D721Med (cell line): ENCODE data around the gene FAM83C.

Source experiments
- DNase-seq: peaks from one replicate; pipeline ENCODE4 v3.0.0; 2011; ENCODE audit warnings: low spot score; ENCODE audit not compliant: insufficient read length
- FAIRE-seq: peaks from 2 replicates; lab custom pipeline; 2011; peaks lifted over from hg19 to GRCh38; lab: Jason Lieb, UNC
- TF ChIP-seq, protein P1 (sequence below): IDR thresholded peaks from 2 replicates; pipeline ENCODE4 v1.5.1; 2012; ENCODE audit warnings: mild to moderate bottlenecking, control low read depth; ENCODE audit not compliant: insufficient read depth; ENCODE audit errors: missing control alignments

The FAM83C gene

DNA sequence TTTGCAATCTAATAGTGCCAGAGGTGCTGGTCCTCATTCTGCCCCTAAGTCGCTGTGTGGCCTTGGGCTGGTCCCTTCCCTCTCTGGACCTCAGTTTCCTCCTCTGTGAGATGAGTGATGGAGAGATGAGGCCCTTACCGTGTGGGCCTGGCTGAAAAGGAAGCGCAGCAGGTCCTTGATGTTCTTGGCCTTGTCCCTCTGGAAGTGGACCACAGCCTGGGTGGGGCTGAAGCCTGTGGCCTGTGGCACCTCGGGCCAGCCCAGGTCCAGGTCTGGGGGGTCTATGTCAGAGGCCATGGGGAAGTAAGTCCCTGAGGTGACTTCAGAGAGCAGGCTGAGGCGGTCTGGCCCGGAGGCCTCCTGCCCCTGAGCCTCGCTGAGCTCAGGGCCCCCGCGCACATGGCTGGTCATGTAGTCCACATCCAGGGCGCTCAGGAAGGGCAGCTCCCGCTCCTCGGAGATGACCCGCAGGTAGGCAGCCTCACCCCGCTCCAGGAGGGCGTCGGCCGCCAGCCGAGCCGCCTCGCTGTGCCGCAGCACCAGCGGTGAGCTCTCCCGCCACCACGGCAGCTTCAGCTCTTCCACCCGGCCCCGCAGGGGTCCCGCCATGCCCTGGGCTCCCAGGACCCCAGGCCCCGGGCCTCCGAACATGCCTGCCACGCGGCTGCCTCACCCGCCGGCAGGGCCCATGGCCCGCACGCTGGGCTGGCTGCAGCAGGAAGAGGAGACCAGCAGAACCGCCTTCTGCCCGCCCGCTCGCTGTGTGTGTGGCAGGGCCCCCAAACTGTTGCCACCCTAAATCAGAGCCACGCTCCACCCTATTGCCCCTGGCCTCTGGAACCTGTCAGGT is at the start of gene FAM83C:
Gene FAM83C, minus strand, starts transcription at position 772 of the 850 bp plus-strand sequence. Its CDS starts 121 bp downstream, at position 651.
- TF ChIP-seq, protein P1, sequence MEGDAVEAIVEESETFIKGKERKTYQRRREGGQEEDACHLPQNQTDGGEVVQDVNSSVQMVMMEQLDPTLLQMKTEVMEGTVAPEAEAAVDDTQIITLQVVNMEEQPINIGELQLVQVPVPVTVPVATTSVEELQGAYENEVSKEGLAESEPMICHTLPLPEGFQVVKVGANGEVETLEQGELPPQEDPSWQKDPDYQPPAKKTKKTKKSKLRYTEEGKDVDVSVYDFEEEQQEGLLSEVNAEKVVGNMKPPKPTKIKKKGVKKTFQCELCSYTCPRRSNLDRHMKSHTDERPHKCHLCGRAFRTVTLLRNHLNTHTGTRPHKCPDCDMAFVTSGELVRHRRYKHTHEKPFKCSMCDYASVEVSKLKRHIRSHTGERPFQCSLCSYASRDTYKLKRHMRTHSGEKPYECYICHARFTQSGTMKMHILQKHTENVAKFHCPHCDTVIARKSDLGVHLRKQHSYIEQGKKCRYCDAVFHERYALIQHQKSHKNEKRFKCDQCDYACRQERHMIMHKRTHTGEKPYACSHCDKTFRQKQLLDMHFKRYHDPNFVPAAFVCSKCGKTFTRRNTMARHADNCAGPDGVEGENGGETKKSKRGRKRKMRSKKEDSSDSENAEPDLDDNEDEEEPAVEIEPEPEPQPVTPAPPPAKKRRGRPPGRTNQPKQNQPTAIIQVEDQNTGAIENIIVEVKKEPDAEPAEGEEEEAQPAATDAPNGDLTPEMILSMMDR, result no peak
- FAIRE-seq (no peak), DNase-seq (no peak)

DNA sequence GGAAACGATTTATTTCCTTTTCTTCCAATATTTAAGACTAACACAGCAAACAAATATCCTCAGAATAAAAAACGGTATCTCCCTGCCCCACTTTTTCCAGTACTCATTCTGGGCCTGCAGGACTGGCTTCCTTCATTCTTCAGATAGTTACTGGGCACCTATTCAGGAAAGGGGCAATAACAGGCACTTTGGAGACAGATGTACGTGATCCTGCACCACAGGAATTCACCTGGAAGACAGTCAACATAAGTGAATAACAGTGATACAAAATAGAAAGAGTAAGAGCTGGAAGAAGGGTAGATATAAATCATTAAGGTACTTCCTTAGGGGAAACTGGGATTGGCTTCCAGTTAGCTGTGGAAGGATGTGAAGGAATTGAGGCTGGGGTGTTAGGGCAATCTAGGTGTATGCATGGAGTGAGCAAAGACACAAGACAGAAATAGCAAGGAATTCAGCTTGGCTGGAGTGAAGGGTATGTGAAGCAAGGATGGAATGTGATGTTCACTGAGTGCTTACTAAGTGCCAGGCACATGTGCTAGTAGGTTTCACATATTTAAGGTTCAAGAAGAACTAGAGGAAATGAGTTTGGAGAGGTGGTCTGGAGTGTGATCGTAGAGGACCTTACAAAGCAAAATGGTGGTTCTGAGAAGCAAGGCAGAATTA is 49.3 kb upstream of the FAM83C start:
- DNase-seq (no peak), FAIRE-seq (no peak)
- TF ChIP-seq, protein P1, result no peak

DNA sequence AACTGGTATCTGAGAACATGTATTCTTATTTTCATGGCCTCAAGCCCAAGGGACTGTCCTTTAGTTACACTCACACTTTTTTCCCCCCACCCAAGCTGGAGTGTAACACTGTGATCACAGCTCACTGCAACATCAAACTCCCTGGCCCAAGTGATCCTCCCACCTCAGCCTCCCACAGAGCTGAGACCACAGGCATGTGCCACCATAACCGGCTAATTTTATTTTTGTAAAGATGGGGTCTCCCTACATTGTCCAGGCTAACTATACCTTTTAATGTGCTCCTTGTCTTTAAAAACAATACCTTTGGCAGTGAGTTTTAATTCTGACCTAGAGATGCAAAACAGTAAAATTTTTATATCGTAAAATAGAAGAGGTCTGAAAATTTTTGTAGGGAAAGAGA is 48.2 kb upstream of the FAM83C start:
- TF ChIP-seq, protein P1, result no peak
- FAIRE-seq (no peak), DNase-seq (no peak)

DNA sequence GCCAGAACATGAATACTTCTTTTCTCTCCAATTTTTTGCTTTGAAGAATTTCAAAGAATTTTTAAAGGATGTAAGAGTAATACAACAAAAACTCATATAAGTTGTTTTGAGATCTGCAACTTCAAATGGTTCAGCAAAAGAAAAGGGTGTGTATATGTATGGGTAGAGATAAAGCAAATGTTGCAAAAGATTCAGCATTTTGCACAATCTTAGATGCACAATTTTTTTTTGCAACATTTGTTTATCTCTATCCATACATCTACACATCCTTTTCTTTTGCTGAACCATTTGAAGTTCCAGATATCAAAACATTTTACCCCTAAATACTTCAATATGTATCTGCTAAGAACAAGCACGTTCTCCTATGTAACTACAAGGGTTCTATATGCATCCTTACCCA is 47.4 kb upstream of the FAM83C start:
- TF ChIP-seq, protein P1, result no peak
- no peak for DNase-seq
- no peak for FAIRE-seq

DNA sequence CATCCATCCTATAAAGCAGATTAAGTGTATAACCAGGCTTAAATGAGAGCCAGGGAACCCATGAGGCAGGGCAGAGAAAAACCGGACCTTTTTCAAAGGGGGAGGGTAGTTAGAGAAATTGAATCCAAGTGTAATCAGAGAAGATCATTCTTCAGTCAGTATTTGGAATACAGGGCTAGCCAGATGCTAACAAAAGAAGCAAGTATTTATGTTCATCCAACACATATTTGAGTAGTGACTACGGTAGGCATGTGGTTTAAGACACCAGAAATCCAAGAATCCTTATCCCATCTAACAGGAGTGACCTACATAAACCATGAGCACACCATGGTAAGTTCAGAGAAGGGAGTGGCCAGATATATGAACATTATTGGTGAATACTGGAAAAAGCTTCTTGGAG is 46.8 kb upstream of the FAM83C start:
- DNase-seq, result no peak
- no peak for FAIRE-seq
- TF ChIP-seq, protein P1, result no peak

DNA sequence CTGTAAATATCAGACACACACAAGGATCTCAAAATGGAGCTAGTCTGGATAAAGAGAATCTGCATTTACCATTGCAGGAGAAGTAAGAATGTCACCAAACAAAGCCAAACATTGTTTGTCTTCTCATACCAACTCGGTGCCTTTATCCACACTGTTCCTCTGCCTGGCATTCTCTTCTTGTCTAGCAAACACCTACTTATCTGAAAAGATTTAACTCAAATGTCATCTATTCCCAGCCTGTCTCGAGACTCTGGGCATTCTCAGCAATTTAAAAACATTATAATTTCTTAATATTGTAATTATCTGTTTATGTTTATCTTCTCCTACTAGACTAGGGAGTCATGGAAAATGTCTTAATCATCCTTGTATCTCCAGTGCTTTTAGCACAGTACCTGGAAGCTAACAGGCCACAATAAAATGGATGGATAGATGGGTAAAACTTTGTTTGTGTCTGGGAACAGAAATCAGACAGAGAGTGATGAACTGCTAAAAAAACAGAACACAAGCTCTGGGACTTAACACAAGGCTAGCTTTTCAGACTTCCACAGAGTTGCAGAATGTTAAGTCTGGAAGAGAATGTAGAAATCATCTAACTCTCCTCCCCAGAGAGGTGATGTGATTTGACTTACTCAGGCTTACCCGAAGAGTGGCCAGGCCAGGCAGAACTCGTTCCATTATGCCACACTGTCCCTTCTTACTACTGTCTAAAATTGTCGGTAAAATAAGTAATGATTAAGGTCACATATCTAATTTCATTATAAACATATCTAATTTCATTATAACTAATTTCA is 42.3 kb upstream of the FAM83C start:
- FAIRE-seq, result no peak
- TF ChIP-seq, protein P1, result no peak

More for the DNA sequence above, 42.3 kb upstream of the FAM83C start:
- no peak for DNase-seq
